HCT116 (cell line): Measurements from ENCODE around the gene AXIN1. TPM values are rescaled to one million over a fixed set of nuclear protein-coding genes. Genes with fewer than 3 reads are reported as not detected.

Source experiments
- ATAC-seq: fragments of 200-7000 bp; cut with Tn5 transposase; 2 replicates; pipeline ENCODE4 v1.9.1; 2020; ENCODE audit warnings: mild to moderate bottlenecking, moderate library complexity
- BruUV-seq: library from RNA; stranded (reverse); fragments of 400-500 nt; replicated peaks from 2 replicates; lab custom pipeline; 2021; lab: Mats Ljungman, UMichigan
- CTCF ChIA-PET: fragments of 300-600 bp; sonication (Branson Sonifier 250); formaldehyde crosslinking; loops from one replicate; lab custom pipeline; 2021; ENCODE audit warnings: antibody characterized with exemption; lab: Charles Lee
- POLR2A ChIA-PET: fragments of 300-600, 350-600 bp; sonication (Branson Sonifier 250); formaldehyde crosslinking; loops from one replicate; lab custom pipeline; 2021; ENCODE audit warnings: antibody characterized with exemption; lab: Charles Lee
- RAD21 ChIA-PET, 2 experiments: fragments of 300-600 bp; sonication (Branson Sonifier 250); formaldehyde crosslinking; loops; one replicate each; lab custom pipeline; 2023; ENCODE audit warnings: low total read pairs in 2 of 2; ENCODE audit not compliant: uncharacterized antibody in 2 of 2, unreplicated experiment in 2 of 2, low non-redundant PET in 1 of 2; lab: Charles Lee
- DNase-seq: peaks from one replicate; pipeline ENCODE4 v3.0.0-alpha.2; 2010; ENCODE audit warnings: low read depth, low spot score
- H2AFZ ChIP-seq: fragments of 200-600 bp; shearing (Covaris generic), sonication (generic); 2 replicates; pipeline ENCODE4 v1.6.1; 2017; ENCODE audit warnings: low read depth, mixed run types, mixed read lengths, antibody characterized with exemption, low read length; ENCODE audit not compliant: poor library complexity, severe bottlenecking
- H3K27ac ChIP-seq: 2 replicates; pipeline ENCODE4 v1.5.1; 2012; ENCODE audit warnings: low read depth, low read length
- H3K27me3 ChIP-seq: fragments of 200-600 bp; sonication (generic); 2 replicates; pipeline ENCODE4 v1.6.1; 2016; ENCODE audit warnings: mixed run types, low read length, mixed read lengths; ENCODE audit not compliant: insufficient read depth
- H3K36me3 ChIP-seq, 2 experiments: fragments of 200-500 bp in 1 of 2; fragments of 200-600 bp in 1 of 2; sonication (Bioruptor generic) in 1 of 2; sonication (generic) in 1 of 2; 2 replicates each; pipeline versions ENCODE4 v1.5.1 to v1.6.1; 2014 to 2016; ENCODE audit warnings: low read length in 2 of 2, inconsistent platforms in 1 of 2, mixed read lengths in 1 of 2, mixed run types in 1 of 2; ENCODE audit not compliant: insufficient read depth in 2 of 2, control insufficient read depth in 1 of 2
- H3K4me1 ChIP-seq, 2 experiments: fragments of 200-600 bp in 1 of 2; sonication (generic) in 1 of 2; 2 replicates each; pipeline versions ENCODE4 v1.5.1 to v1.6.1; 2012 to 2017; ENCODE audit warnings: low read length in 2 of 2, inconsistent platforms in 1 of 2, mild to moderate bottlenecking in 1 of 2, mixed read lengths in 1 of 2, mixed run types in 1 of 2, moderate library complexity in 1 of 2; ENCODE audit not compliant: insufficient read depth in 2 of 2, control insufficient read depth in 1 of 2
- H3K4me2 ChIP-seq: fragments of 200-600 bp; sonication (generic); 2 replicates; pipeline ENCODE4 v1.6.1; 2017; ENCODE audit warnings: mixed run types, low read length, mixed read lengths
- H3K4me3 ChIP-seq, 2 experiments: fragments of 200-600 bp in 1 of 2; sonication (generic) in 1 of 2; replicated peaks in 1 of 2; 2 replicates each; pipeline ENCODE4 v1.5.1; 2011 to 2016; ENCODE audit warnings: low read length in 2 of 2, control low read depth in 1 of 2, low read depth in 1 of 2, mild to moderate bottlenecking in 1 of 2, mixed read lengths in 1 of 2, mixed run types in 1 of 2
- H3K79me2 ChIP-seq: fragments of 200-600 bp; sonication (generic); 2 replicates; pipeline ENCODE4 v1.6.1; 2017; ENCODE audit warnings: mild to moderate bottlenecking, mixed run types, low read length, moderate library complexity, mixed read lengths; ENCODE audit not compliant: insufficient read depth
- H3K9ac ChIP-seq: fragments of 200-600 bp; sonication (generic); 2 replicates; pipeline ENCODE4 v1.6.1; 2016; ENCODE audit warnings: low read length, mixed read lengths
- H3K9me2 ChIP-seq: fragments of 200-600 bp; sonication (generic), shearing (Covaris generic); 2 replicates; pipeline ENCODE4 v1.6.1; 2017; ENCODE audit warnings: mixed run types, mild to moderate bottlenecking, moderate library complexity; ENCODE audit not compliant: insufficient read depth
- H3K9me3 ChIP-seq, 2 experiments: fragments of 200-500 bp in 1 of 2; fragments of 200-600 bp in 1 of 2; sonication (Bioruptor generic) in 1 of 2; sonication (generic) in 1 of 2; 2 replicates each; pipeline ENCODE4 v1.6.1; 2014 to 2017; ENCODE audit warnings: low read length in 2 of 2, mixed read lengths in 2 of 2, inconsistent platforms in 1 of 2, low read depth in 1 of 2, mild to moderate bottlenecking in 1 of 2, mixed run types in 1 of 2, moderate library complexity in 1 of 2; ENCODE audit not compliant: control insufficient read depth in 1 of 2, insufficient read depth in 1 of 2
- H4K20me1 ChIP-seq: fragments of 200-600 bp; sonication (generic), shearing (Covaris generic); 2 replicates; pipeline ENCODE4 v1.6.1; 2017; ENCODE audit warnings: mixed run types, mild to moderate bottlenecking, moderate library complexity; ENCODE audit not compliant: insufficient read depth
- ATF3 ChIP-seq: IDR thresholded peaks from 2 replicates; pipeline ENCODE4 v1.6.1; 2012
- CBX3 ChIP-seq: IDR thresholded peaks from 2 replicates; pipeline ENCODE4 v1.6.1; 2012; ENCODE audit warnings: low read depth
- CTCF ChIP-seq, 3 experiments: fragments of 200-600 bp in 1 of 3; sonication (generic) in 1 of 3; IDR thresholded peaks in 2 of 3; conservative IDR thresholded peaks in 1 of 3; 2 replicates each; pipeline ENCODE4 v1.5.1; 2012 to 2017; ENCODE audit warnings: low read depth in 2 of 3, low read length in 2 of 3, antibody characterized with exemption in 1 of 3, borderline replicate concordance in 1 of 3, control low read depth in 1 of 3, mild to moderate bottlenecking in 1 of 3, mixed read lengths in 1 of 3, mixed run types in 1 of 3, moderate library complexity in 1 of 3; ENCODE audit not compliant: insufficient read depth in 1 of 3
- EGR1 ChIP-seq: IDR thresholded peaks from 2 replicates; pipeline ENCODE4 v1.6.1; 2012; ENCODE audit warnings: low read depth
- ELF1 ChIP-seq: IDR thresholded peaks from 2 replicates; pipeline ENCODE4 v1.6.1; 2012; ENCODE audit warnings: low read depth, borderline replicate concordance
- EZH2 ChIP-seq: fragments of 200-600 bp; sonication (generic); IDR thresholded peaks from 2 replicates; pipeline ENCODE4 v1.6.1; 2017; ENCODE audit warnings: antibody characterized with exemption, mixed run types
- EZH2phosphoT487 ChIP-seq: fragments of 200-600 bp; IDR thresholded peaks from 2 replicates; pipeline ENCODE4 v1.6.1; 2018; ENCODE audit warnings: antibody characterized with exemption, borderline replicate concordance
- FOSL1 ChIP-seq: IDR thresholded peaks from 2 replicates; pipeline ENCODE4 v1.6.1; 2012; ENCODE audit warnings: low read depth
- JUND ChIP-seq: IDR thresholded peaks from 2 replicates; pipeline ENCODE4 v1.6.1; 2012
- POLR2AphosphoS5 ChIP-seq: IDR thresholded peaks from 2 replicates; pipeline ENCODE4 v1.6.1; 2011; ENCODE audit warnings: mild to moderate bottlenecking, low read depth, low read length, moderate library complexity
- RAD21 ChIP-seq: IDR thresholded peaks from 2 replicates; pipeline ENCODE4 v1.6.1; 2012; ENCODE audit warnings: low read depth, mild to moderate bottlenecking
- REST ChIP-seq: IDR thresholded peaks from 2 replicates; pipeline ENCODE4 v1.6.1; 2012; ENCODE audit warnings: low read depth
- SIN3A ChIP-seq: IDR thresholded peaks from 2 replicates; pipeline ENCODE4 v1.6.1; 2012; ENCODE audit warnings: low read depth
- SP1 ChIP-seq: IDR thresholded peaks from 2 replicates; pipeline ENCODE4 v1.6.1; 2012; ENCODE audit warnings: low read depth
- SRF ChIP-seq: IDR thresholded peaks from 2 replicates; pipeline ENCODE4 v1.6.1; 2012; ENCODE audit warnings: low read depth
- YY1 ChIP-seq: IDR thresholded peaks from 2 replicates; pipeline ENCODE4 v1.6.1; 2011; ENCODE audit warnings: low read length, low read depth, moderate library complexity, mild to moderate bottlenecking; ENCODE audit not compliant: insufficient replicate concordance; ENCODE audit errors: extremely low read depth
- ZBTB33 ChIP-seq: IDR thresholded peaks from 2 replicates; pipeline ENCODE4 v1.6.1; 2011; ENCODE audit warnings: mild to moderate bottlenecking, low read length, moderate library complexity; ENCODE audit not compliant: insufficient replicate concordance; ENCODE audit errors: extremely low read depth
- ZFX ChIP-seq: fragments of 450-650 bp; IDR thresholded peaks from 2 replicates; pipeline ENCODE4 v1.6.1; 2017
- intact Hi-C: fragments of 100-400 bp; cut with micrococcal nuclease; formaldehyde crosslinking; loops from 2 replicates; pipeline ENCODE4 v1.10.0; 2022
- total RNA-seq: library from RNA; stranded (reverse); gene quantifications from one replicate; pipeline ENCODE4 v1.2.1, GENCODE V29; 2021; ENCODE audit not compliant: unreplicated experiment

The AXIN1 gene
- total RNA-seq, 1 experiment from 2014 or later, result 20.2 TPM

GRCh38 chr16:380762-381011 is 28.2 kb upstream of the AXIN1 start:
- Histone ChIP-seq H3K9me3 (no peaks in the 10 kb centered on the region), H3K4me2 (peak overlapping the region; percentile 72), H2AFZ (no peak overlapping the region), H3K4me1 (peaks cover 6 to 18% of the 10 kb centered on the region in 2 experiments; a peak in 3 of 4 replicates), H3K36me3 (no peaks in the 10 kb centered on the region), H3K9ac (peak overlapping the region; percentile 70), H4K20me1 (no peaks in the 10 kb centered on the region), H3K27me3 (no peaks in the 10 kb centered on the region), H3K79me2 (peaks cover 7% of the 10 kb centered on the region; the same call in 1 of the 2 replicates), H3K27ac (peak overlapping the region; percentile 70), H3K9me2 (no peaks in the 10 kb centered on the region), H3K4me3 (peak overlapping the region; percentile 55 to 65)
- no peak for TF ChIP-seq EGR1
- no peak for TF ChIP-seq CTCF (IDR thresholded peaks at IDR 0.05 in 2 of 3, conservative IDR thresholded peaks at IDR 0.05 in 1 of 3; ENCODE audit: borderline replicate concordance in 1 of 3, insufficient read depth in 1 of 3, low read depth in 2 of 3, low read length in 2 of 3)
- no peak for TF ChIP-seq SP1
- TF ChIP-seq ATF3, result no peak
- TF ChIP-seq ZBTB33, result no peak
- TF ChIP-seq RAD21, result no peak
- TF ChIP-seq EZH2phosphoT487, result no peak
- TF ChIP-seq SRF, result no peak
- no peak for TF ChIP-seq EZH2
- no peak for TF ChIP-seq REST
- TF ChIP-seq SIN3A, result no peak
- TF ChIP-seq ELF1, result no peak
- TF ChIP-seq CBX3, result no peak
- no peak for TF ChIP-seq JUND
- no peak for TF ChIP-seq ZFX
- no peak for TF ChIP-seq YY1
- TF ChIP-seq POLR2AphosphoS5, result no peak
- no peak for TF ChIP-seq FOSL1
- ChIA-PET CTCF (no interaction called here), POLR2A (interaction anchor here (1.4 kb wide), 1 partner anchor 10 kb away, joined by 5 read pairs; the partner anchor contains the start of gene MRPL28), RAD21 (no interaction called here)
- ATAC-seq (peak; percentile 31), DNase-seq (no peak)
- BruUV-seq, result no TSS peak
- intact Hi-C loops, result no loop called here
